Uterus (tissue), 4 donors: ENCODE data around the gene RND2. TPM values are rescaled to one million over a fixed set of nuclear protein-coding genes. Genes with fewer than 3 reads are reported as not detected.
"Not testable (repeated sequence)": the region's sequence is repeated elsewhere in the genome, so short reads cannot be mapped to it uniquely, and the experiment has no call there.

ENCODE experiments used
- DNase-seq, 2 donors: peaks; one replicate each; pipeline ENCODE4 v3.0.0-alpha.2; 2019 to 2020
- H3K27ac ChIP-seq, 2 donors: fragments of 200-600 bp; sonication (generic); 1 replicate in 1 of 2; 2 replicates in 1 of 2; pipeline ENCODE4 v1.5.1; 2016 to 2018
- H3K27me3 ChIP-seq, 2 donors: fragments of 200-600 bp; sonication (generic); one replicate each; pipeline ENCODE4 v1.5.1; 2018 to 2019; ENCODE audit warnings: control low read depth in 1 of 2
- H3K36me3 ChIP-seq, 2 donors: fragments of 200-600 bp; sonication (generic); one replicate each; pipeline ENCODE4 v1.5.1; 2019; ENCODE audit warnings: control low read depth in 1 of 2
- H3K4me1 ChIP-seq, 2 donors: fragments of 200-600 bp; sonication (generic); one replicate each; pipeline ENCODE4 v1.5.1; 2018 to 2019; ENCODE audit warnings: control low read depth in 1 of 2
- H3K4me3 ChIP-seq, 2 donors: fragments of 200-600 bp; sonication (generic); 1 replicate in 1 of 2; 2 replicates in 1 of 2; pipeline ENCODE4 v1.5.1; 2018 to 2019; ENCODE audit warnings: mild to moderate bottlenecking in 1 of 2
- H3K9me3 ChIP-seq, 2 donors: fragments of 200-600 bp; sonication (generic); one replicate each; pipeline ENCODE4 v1.5.1; 2019; ENCODE audit warnings: control low read depth in 1 of 2
- CTCF ChIP-seq, 4 experiments: fragments of 200-600 bp in 2 of 4; fragments of 450-650 bp in 2 of 4; sonication (generic) in 2 of 4; IDR thresholded peaks; one replicate each; pipeline ENCODE4 v1.5.1; 2016 to 2019; ENCODE audit warnings: antibody characterized with exemption in 4 of 4, mild to moderate bottlenecking in 2 of 4, moderate library complexity in 1 of 4
- POLR2A ChIP-seq, 2 donors: fragments of 450-650 bp; IDR thresholded peaks; one replicate each; pipeline ENCODE4 v1.6.1; 2016; ENCODE audit warnings: antibody characterized with exemption in 2 of 2, mild to moderate bottlenecking in 1 of 2, moderate library complexity in 1 of 2
- intact Hi-C: fragments of 100-400 bp; cut with DNase I; formaldehyde crosslinking; loops from one replicate; pipeline ENCODE4 v1.15.1; 2023; ENCODE audit warnings: low total_unique reads
- total RNA-seq, 4 donors: library from RNA; depleted of rRNA in 3 of 4; stranded (reverse); fragments of >200 nt in 3 of 4; gene quantifications; one replicate each; pipeline versions ENCODE4 v1.1.0 to v1.2.4, GENCODE V29; 2014 to 2023
- donor health status: DM: yes; HTN: yes; CAD: no.

The RND2 gene
- total RNA-seq: 10 to 100 TPM in 1 of 4 donors, 1 to 10 TPM in 2, under 1 TPM in 1; 0.88 to 14.0 (median 3.5) TPM

- Histone ChIP-seq H3K27me3 (no peaks in the 10 kb centered on the region), H3K36me3 (no peaks in the 10 kb centered on the region), H3K9me3 (no peaks in the 10 kb centered on the region), H3K27ac (peak within 1 kb of the TSS; percentile 83 to 95), H3K4me1 (peaks cover 0 to 7% of the 10 kb centered on the region in 2 donors), H3K4me3 (peak within 1 kb of the TSS; percentile 46 to 47)
- peak; percentile 94 for DNase-seq
- intact Hi-C loops: no loop called here
- TF ChIP-seq POLR2A (IDR thresholded peaks at IDR 0.05) (peak; percentile 67 to 82), CTCF (IDR thresholded peaks at IDR 0.05) (peak; percentile 66 to 87 (median 84))
Observed at GRCh38 chr17:43024407-43025289, at the start of gene RND2. RND2 (plus strand) TSS chr17:43025231; CDS start chr17:43025348, 117 bp downstream.

GRCh38 chr17:42975265-42975664 is 49.8 kb upstream of the RND2 start:
- Histone ChIP-seq H3K4me1 (no peaks in the 10 kb centered on the region), H3K9me3 (no peaks in the 10 kb centered on the region), H3K27me3 (no peaks in the 10 kb centered on the region), H3K36me3 (no peaks in the 10 kb centered on the region), H3K4me3 (no peak overlapping the region), H3K27ac (no peak overlapping the region)
- TF ChIP-seq CTCF (IDR thresholded peaks at IDR 0.05) (no peak), POLR2A (IDR thresholded peaks at IDR 0.05) (no peak)
- intact Hi-C loops: no loop called here
- no peak for DNase-seq

- DNase-seq, intact Hi-C loops, H3K9me3 ChIP-seq, H3K36me3 ChIP-seq, H3K27me3 ChIP-seq, H3K4me3 ChIP-seq, H3K27ac ChIP-seq, H3K4me1 ChIP-seq: not testable (repeated sequence)
Observed at GRCh38 chr17:42975701-42976100, 49.3 kb upstream of the RND2 start.

GRCh38 chr17:42979511-42980273 is 45.3 kb upstream of the RND2 start, which contains the start of gene PTGES3L:
PTGES3L (minus strand) TSS chr17:42980080; CDS start chr17:42980053, 27 bp downstream.
- peak; percentile 45 to 48 for DNase-seq
- H3K27ac ChIP-seq: peak within 1 kb of the TSS; percentile 58 to 74
- no peaks in the 10 kb centered on the region for H3K36me3 ChIP-seq
- no peak for TF ChIP-seq POLR2A (IDR thresholded peaks at IDR 0.05)
- TF ChIP-seq CTCF (IDR thresholded peaks at IDR 0.05): no peak
- peak within 1 kb of the TSS; percentile 54 to 87 for H3K4me3 ChIP-seq
- H3K27me3 ChIP-seq: no peaks in the 10 kb centered on the region
- H3K9me3 ChIP-seq: no peaks in the 10 kb centered on the region
- intact Hi-C loops: no loop called here
- H3K4me1 ChIP-seq: no peaks in the 10 kb centered on the region

GRCh38 chr17:42980274-42980765 is 44.7 kb upstream of the RND2 start, which contains the start of gene RUNDC1:
RUNDC1 (plus strand) TSS chr17:42980565; CDS start chr17:42980577, 12 bp downstream.
- DNase-seq: peak; percentile 88 to 89
- no peak for TF ChIP-seq CTCF (IDR thresholded peaks at IDR 0.05)
- TF ChIP-seq POLR2A (IDR thresholded peaks at IDR 0.05): peak; percentile 24 to 54
- Histone ChIP-seq H3K27me3 (no peaks in the 10 kb centered on the region), H3K27ac (peak within 1 kb of the TSS; percentile 58 to 74), H3K4me3 (peak within 1 kb of the TSS; percentile 54 to 87), H3K36me3 (no peaks in the 10 kb centered on the region), H3K4me1 (no peaks in the 10 kb centered on the region), H3K9me3 (no peaks in the 10 kb centered on the region)
- intact Hi-C loops: no loop called here
